HG03378 (cell line): Measurements from ENCODE around the gene ANKRD63.

ENCODE experiments used
- ATAC-seq: cut with Tn5 transposase; IDR thresholded peaks from one replicate; pipeline ENCODE4 v1.9.1; 2021; ENCODE audit warnings: mild to moderate bottlenecking, moderate library complexity; ENCODE audit not compliant: unreplicated experiment

Gene ANKRD63, protein sequence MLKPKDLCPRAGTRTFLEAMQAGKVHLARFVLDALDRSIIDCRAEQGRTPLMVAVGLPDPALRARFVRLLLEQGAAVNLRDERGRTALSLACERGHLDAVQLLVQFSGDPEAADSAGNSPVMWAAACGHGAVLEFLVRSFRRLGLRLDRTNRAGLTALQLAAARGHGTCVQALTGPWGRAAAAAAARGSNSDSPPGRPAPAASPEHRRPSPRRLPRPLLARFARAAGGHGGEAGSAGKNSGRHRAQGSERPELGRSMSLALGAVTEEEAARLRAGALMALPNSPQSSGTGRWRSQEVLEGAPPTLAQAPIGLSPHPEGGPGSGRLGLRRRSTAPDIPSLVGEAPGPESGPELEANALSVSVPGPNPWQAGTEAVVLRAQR

DNA sequence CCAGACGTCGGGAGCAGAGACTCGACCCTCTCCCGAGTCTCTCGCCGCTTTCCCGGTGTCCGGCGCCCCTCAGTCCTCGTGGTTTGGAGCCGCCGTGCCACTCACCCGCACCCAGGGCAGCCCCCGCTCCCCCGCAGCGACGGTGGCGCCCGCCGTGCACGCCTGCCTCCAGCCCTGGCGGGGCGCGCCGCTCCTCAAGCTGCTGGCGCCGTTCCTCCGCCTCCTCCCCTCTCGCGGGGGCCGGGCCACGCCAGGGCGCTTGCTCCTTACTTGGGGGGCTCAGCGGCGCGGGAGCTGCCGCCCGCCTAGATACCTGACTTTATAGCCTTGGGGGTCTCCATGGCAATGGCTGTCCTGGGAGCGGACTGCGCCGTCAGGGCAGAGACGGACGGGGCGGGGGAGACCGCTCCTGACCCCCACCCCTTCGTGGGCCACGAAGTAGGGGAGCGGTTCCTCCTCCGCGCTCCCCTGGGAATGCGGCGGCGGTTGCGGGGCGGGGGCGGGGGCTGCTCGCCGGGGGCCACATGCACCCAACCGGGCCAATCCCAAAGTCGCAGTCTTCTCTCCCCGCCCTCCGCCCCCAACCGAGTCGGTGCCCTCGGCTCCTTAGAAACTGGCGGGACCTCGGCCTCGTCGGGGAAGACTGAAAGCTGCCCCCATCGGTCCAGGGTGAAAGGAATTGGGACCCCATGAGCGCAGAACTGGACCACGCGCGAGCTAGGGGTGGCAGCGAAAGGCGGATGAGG lies at the start of gene ANKRD63:
ANKRD63 (minus strand) TSS at position 196 of the 746 bp plus-strand sequence. CDS start 478 bp downstream, outside the sequence.
- ATAC-seq: no peak

DNA sequence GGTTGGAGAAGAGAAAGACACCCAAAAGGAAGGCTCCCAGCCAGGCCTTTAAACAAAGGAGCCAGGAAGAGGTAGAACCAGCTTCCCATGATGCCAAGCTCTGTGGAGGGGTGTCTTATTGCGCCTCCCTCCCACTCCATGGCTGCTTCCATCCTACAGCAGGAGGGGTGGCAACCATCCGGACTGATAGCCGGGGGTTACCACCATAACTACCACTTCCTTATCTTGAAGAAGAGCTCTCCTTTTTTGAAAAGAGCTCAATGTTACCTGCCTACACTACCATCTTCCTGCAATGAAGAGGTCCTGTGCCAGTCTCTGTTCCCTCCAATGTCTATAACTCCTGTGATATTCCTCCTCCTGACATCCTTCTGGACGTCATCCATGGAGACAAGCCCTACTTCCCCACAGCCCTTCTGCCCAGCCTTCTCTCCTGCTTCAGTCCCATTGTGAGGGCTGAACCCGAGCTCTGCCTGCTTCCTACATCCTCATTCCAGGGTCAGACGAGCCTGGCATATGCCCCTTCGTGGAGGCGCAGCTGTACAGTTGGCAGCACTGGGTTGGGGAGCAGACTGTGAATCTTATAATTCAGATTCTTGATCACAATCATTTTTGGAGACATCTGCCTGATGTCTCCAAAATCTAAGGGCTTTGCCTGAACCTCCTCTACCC lies 49.4 kb upstream of the ANKRD63 start:
- no peak for ATAC-seq

DNA sequence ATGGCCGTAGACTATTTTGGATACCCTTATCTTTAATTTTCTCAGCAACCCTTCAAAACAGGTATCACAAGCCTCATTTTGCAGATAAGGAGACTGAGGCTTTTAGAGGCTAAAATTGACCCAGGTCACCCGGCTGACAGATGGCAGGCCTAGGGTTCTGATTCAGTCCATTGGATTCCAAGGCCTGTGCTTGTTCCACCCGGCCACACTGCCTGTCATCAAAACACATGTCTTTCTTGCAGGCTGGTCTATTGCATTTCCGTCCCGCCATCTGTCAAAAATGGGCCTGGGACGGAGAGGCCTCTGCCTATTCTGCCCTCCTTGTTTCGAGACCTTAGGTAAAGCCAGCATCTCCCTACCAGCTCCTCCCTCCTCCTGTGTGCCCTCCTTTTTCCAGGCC lies 48.8 kb upstream of the ANKRD63 start:
- ATAC-seq: no peak

DNA sequence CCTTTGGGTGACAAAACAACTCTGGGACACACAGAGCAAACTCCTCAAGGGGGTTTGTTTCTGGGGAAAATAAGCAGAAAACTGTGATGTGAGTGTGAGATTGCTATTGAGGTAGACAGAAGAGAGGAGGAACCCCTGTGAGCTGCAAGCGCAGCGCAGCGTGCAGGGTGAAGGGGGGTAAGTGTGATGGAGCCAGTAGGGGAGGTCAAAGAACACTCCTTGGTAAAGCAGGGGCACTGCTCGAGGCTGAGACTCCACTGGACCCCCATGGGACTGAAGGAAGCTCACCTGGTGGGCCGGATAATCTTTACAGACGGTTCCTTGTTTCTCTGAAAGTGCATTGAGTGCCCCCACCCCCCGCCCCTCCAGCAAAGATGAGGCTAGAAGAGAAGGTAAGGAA lies 48.2 kb upstream of the ANKRD63 start:
- ATAC-seq: no peak

DNA sequence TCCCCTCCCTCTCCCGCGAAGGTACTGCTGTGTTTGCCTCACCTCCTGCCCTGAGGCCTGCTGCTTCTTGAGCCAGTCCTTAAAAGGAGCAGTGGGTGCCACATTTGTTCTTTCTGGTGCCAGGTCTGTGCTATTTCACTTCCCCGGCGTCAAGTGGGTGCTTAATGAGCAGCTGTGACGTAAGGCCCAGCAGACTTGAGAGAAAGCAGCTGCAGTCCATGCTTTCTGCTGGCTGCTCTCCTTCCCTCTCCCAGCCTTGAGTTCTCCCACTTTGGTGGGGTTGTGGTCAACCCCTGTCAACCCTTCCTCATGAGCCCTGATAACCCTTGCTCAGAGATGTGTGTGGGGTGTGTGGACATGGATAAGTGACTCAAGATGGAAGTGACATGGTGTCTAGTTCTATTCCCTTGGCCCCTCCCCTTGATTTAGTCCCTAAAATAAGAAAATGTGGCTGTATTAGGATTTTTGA lies 47.5 kb upstream of the ANKRD63 start:
- no peak for ATAC-seq

DNA sequence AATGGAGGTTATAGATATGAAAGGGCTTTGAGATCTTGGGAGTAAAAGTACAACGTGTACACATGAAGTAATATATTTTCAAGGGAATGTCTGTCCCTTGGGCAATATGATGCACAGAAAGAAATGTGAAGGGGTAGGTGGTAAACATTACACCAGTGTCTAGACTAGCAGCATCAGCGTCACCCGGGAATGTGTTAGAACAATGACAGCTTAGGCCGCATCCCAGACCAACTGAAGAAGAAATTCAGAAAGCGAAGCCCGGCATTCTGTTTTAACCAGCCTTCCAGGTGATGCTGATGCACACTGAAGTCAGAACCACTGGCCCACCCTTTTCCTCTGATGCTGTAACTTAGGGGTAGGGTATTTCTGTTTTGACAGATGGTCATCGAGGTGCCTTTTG lies 46.9 kb upstream of the ANKRD63 start:
- no peak for ATAC-seq

DNA sequence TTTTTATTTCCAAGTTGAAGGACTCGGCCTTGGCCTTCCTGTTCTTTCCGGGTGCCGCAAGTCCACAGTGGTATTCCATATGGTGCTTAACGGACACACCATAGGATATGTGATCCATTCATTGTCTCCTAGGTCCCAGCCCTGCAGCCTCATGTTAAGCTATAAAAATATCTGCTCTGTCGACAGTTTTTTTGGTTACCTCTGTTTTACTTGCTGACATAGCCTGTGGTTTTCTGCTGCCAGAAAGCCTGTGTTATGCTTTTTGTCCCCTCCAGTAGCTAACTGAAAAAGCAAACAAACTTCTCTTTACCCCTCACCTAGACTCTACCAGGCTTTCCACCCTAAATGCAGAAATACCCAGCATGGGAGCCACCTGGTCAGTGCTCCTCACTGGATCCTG lies 45.9 kb upstream of the ANKRD63 start:
- no peak for ATAC-seq

DNA sequence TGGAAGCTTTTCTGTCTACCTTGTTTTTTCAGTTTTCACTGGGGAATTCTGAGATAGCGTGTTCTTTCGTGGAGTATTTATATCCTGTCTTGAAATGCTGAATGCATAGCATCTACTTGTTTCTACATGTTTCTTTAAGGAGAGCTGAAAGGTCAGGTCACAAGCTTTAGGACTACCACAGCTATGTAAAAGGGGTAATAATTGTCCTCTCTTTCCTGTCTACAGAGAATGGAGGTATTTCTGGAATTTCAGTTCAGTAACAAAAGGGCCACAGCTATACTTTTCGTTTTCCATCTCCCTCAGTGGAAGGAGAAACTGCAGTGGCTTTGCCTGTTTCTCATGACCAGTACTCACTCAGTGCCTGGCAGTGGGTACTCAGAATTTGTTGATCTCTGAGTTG lies 45.3 kb upstream of the ANKRD63 start:
- ATAC-seq: no peak

DNA sequence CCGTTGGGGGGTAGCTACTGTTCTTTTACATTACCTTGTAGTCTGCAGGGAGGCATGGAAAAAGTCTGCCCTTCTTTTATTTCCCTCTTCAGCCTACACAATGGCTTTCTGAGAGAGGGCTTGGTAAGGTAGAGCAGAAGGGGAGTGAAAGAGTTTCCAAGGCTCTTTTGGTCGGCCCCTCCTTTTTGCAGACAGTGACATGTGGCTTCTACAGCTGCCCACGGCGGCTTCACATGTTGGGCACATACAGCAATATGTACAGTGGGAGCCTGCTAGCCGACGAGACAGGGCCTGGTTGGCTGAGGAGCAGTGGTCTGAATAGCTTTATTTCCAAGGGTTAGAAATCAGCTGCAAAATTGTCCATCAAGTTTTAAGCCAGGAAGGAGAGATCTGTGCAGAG lies 44.6 kb upstream of the ANKRD63 start:
- ATAC-seq: no peak

DNA sequence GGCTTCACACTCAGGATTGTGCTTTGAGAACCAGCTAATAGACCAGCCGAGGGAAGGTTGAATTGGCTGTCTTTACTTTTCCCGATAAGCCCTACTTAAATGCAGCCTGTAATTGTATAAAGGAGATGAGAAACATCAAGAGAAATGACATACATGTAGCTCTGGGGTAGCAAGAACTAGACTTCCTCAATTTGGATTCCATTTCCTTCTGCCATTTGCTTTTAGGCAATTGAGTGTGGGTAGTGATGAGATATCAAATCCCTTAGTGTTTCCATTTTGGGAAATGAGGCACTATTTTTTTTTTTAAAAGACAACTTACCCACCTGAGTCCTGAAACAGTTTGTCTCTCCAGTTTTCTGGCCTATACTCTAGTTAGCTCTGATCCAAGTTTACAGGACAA lies 42.8 kb upstream of the ANKRD63 start:
- no peak for ATAC-seq

DNA sequence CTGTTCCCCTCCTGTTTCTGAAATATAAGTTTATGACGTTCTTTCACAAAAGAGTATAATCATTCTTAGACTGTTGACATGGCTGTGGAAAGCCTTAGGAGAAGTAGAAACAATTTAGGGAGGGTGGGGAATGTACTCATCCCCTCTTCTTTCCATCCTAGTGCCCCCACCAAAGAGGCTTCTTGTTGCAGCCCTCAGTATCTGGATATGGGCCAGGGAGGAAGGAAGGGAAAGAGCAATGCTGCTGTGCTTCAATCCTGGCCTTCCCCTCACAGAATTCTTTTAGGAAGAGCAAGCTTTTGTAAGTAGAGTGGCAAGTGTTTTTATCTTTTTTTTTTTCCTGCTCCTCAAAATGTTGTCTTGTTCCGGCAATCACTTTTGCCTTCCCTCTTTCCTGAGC lies 42.3 kb upstream of the ANKRD63 start:
- ATAC-seq: no peak

DNA sequence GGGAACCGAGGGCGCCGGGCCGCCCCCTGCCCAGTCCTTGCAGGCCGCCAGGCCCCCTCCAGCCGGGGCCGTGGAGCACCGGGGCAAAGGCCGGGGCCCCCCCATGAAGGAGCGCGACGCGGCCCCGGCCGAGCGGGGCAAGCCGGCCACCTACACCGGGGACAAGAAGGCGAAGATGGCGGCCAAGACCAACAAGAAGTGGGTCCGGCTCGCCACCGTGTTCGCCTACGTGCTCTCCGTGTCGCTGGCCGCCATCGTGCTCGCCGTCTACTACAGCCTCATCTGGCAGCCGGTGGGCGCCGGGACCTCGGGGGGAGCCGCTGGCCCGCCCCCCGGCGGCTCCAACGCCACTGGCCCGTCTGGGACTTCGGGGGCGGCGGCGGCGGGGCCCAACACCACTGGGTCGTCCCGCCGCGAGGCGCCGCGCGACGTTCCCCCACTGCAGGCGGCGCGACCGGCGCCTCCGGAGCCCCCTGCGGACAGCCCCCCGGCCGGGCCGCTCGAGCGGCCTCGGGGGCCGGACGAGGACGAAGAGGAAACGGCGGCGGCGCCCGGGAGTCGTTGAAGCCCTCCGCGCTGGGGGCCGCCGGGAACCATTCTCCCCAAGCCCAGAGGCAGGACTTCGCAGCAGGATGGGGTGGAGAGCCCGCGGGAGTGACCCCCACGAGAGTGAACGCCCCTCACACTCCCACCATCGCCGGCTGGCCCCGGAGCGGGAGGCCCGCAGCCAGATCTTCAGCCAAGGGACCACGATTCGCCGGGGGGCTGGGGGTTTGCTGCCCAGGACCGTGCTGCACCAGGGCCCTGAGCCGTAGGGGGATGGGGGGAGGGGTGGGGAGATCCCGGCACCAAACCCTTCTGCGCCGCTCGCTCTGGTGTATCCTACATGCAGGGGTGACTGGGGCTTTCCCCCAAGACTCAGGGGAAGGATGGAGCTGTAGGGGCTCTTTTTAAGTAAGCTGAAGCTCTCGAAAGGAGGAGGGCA lies 41.4 kb upstream of the ANKRD63 start:
- no peak for ATAC-seq

DNA sequence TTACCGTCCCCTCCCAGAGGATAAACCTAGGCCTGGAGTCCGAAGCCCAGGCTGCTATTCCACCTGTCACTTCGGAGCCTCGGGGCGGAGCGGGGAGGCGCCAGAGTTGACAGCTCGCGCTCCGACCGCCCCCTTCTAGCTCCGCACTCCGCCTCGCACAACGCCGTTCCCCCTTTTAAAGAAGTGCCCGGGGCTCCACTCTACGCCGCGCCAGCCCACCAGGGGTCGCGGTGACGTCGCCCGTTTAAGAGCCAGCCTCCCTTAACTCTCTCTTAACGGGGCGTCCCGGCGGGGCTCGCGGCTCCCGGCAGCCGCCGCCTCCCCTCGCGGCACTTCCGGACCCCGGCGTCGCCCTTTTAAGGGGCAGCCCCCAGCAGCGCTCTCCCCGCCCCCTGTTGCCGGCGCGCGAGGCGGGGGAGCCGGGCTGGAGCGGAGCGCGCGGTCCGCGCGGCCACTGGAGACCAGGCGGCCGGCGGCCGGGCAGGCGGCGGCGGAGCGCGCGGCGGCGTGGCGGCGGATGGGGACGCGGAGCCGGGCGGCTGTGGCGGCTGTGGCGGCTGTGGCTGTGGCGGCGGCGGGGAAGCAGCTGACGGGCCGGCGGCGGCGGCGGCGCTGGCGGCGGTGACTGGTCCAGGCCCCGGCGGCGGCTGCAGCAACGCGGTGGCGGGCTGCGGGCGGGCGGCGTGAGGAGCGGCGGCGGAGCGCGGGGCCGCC lies 40.5 kb upstream of the ANKRD63 start, which contains the start of gene INAFM2:
INAFM2 (plus strand) TSS at position 454 of the 714 bp plus-strand sequence. CDS start 364 bp downstream, outside the sequence.
- peak; percentile 74 for ATAC-seq

DNA sequence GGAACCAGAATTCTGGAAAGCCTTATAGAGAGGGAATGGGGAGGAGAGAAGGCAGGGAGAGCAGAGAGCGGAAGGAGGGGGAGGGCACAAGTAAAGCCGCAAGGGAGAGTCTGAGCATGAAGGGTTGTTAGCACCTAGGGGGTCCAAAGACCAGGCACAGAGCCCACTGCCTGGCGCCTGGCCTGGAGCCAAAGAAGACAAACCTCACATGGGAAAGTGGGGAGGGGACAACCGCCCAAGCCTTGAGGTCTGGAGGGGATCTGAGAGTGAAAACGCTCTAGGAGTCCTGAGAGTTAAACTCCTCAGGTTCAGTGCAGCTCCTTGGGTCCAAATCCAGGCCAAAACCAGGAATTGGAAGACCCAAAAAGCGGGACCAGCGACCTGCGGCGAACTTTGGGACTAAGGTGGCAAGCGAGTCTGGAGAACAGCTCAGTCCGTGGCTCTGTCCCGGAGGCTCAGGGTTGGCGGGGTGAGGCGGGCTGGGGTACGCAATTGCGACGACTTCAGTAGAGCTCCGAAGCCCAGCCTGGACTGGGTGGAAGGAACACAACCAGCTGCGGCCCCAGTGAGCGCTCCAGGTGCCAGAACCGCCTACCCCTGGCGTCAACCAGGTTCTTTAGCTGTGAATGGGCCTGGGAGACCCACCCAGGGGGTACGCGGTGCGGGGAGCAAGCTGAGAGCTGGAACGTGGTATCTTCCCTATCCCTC lies 39.8 kb upstream of the ANKRD63 start:
- no peak for ATAC-seq

DNA sequence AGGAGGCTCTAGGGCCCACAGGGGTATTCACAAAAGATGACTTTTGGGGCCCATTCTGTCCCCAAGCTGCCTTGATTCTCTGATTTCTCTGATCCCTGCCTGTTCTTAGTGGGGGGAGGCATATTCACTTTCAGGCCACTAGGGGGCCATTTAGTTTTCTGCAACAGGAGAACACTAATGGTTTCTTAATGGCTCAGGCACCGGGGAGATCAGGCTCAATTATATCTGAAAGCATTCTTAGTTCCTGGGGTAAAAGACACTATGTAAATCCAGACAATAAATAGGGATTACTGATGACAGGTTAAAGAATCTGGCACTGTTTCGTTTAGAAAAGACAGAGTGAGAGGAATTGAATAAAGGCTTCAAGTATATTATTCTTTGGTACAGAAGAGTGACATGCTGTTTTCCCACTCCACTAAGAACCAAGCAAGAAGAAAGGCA lies 38.1 kb upstream of the ANKRD63 start:
- no peak for ATAC-seq

DNA sequence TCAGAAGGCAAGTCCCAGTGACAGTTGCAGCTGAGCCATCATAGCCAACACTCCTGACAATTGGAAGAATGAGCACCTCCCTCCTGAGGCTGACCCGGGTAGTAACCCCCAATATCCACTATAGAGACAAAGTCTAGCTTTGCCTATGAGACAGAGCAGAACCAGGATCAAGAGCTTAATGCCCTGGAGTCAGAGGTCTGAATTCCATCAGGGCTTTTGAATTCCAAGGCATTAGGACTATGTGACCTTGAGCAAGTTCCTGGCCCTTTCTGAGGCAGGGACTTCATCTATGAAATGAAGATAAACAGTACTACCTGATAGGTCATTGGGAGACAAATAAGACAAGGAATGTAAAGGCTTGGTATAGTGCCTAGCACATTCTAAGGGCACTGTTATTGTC lies 37.5 kb upstream of the ANKRD63 start:
- ATAC-seq: no peak

DNA sequence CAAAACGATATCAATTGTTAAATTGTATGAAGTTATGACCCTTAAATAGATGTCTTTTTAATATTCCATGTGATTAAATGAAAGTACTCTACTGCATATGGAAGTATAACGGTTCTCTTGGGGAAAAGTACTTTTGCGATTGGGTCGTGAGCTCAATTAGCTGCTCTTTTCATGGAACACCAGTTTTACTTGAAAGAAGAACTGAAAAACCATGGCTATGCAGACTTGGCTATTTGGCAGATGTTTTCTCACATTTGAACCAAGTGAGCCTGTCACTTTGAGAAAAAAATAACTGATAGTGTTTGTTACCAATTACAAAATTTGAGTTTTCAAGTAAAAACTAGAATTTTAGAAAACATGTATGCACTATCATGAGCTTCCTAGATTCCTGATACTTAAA lies 34.7 kb upstream of the ANKRD63 start:
- ATAC-seq: no peak

DNA sequence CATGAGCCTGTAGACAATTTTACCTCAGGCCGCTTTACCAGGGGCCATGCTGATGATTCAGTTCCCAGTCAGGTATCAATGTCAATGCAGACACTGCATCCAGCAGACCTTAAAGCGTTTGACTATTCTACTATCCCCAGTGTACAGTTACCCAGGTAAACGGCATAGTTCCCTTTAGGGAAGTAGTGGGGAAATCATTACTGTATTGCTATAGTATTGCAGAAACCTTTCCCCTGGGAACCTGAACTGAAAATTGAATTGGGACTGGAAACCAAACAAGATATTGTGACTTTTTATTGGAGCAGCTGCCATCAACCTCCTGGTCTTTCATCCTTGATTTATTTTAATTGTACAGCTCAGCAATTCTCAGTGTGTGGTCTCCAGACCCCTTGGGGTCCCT lies 34.1 kb upstream of the ANKRD63 start:
- ATAC-seq: no peak

DNA sequence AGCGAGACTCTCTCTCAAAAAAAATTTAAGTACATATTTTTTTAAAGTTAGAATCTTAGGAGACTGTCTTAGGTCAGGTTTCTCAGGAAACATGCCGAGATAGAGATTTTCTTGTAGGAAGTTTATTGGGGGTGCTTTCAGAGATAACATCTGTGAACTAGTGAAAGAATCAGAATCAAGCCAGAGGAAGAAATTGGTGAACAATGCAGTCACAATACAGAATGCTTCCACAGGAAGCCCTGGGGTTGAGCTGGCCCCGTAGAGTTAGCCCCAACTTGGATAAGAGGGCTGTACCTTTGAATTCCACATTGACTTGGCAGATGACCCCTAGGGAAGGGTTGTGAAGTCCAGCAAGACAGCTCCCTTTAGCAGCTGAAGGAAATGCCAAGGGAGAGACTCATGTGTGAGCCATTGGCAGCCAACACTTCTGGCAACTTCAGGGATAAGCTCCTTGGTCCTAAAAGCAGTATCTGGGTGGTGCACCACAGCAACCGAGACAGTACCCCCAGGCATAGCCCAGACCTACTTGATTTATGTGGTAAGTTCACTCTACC lies 31.9 kb upstream of the ANKRD63 start:
- ATAC-seq: no peak
